ENCODE data around the gene EIPR1.
A peak's percentile ranks its signal among the peaks of the same experiment; 100 is the strongest.

EIPR1 gene

DNA sequence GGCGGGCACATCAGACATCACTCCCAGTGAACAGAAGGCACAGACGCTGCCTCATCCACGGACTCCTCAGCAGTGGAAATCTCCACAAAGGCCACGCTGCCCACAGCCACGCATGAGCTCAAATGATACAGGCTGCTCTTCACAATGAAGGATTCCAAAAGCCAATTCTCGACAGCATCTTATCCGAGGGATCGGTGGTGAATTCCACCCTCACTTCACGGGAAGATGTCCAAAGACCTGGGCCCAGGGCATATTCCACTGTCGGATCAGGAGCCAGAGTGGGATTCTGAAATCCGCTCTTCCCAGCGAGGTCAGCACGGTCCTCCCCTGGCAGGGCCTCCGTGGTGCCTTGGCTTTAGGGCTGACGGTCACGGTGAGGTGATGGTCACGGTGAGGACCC, 55.8 kb downstream of the EIPR1 start:
- no peak for DNase-seq

DNA sequence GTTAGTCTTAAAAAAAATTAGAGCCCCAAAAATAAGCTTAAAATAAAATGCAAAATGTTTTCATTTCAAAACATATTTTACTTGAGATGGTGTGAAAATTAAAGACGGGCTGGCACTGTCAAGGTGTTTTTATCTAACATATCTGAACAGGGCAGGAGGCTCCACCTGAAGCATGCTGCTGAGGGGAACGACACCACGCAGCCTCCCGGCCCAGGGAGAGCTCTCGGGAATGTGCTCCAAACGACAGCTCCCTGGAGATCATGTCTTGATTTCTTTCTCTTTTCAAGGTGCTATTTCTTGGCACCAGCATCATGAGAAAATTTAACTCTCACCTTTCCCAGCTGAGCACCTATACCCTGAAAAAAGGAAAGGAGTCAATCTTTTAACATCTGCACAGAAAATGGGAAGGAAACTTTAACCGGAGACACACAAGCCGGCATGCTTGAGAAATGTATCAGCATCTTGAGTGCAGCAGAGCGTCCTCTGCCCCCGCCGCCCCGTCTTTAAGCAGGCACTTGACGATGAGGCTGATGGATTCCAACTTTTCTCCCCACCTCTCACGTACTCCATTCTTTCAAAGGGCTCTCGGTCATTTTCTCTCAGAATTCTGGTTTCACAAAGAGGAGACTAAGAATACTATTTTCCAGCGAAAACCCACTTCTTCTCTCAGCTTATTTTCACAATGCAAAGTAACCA, 56.6 kb downstream of the EIPR1 start:
- DNase-seq = no peak

DNA sequence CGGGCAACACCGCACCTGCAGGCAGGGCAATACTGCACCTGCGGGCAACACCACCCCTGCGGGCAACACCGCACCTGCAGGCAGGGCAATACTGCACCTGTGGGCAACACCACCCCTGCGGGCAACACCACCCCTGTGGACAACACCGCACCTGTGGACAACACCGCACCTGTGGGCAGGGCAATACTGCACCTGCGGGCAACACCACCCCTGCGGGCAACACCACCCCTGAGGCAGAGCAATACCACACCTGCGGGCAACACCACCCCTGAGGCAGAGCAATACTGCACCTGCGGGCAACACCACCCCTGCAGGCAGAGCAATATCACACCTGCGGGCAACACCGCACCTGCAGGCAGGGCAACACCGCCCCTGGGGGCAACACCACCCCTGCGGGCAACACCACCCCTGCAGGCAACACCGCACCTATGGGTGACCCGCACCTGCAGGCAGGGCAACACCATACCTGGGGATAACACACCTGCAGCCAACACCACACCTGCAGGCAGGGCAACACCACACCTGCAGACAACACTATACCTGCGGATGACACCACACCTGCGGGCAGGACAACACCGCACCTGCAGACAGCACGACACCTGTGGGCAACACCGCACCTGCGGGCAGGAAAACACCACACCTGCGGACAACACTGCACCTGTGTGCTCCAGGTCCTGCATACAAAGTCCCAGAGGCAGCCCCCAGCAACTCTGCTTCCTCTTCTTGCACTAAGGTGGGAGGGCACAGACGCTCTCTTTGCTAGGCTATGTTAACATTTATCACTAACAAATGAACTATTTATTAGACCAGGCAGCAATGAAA, 57.7 kb downstream of the EIPR1 start:
- no peak for DNase-seq

DNA sequence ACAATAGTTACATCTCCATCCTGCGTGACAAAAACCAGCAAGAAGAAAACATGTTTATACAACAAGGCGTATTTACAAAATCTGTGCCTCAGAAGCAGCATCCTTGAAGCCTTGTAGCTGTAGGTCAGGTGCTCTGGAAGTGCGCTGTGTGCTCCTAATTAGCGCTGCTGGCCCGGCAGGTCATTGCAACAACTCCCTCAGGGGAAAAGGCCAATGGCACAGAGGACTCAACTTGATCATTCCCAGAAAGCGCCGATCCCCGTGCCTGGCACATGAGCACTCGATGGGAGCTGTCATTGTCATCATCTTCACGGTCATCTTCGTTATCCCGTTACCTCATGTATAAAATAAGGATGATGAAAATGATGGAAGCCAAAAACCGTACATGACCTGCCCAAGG, 58.5 kb downstream of the EIPR1 start:
- no peak for DNase-seq

DNA sequence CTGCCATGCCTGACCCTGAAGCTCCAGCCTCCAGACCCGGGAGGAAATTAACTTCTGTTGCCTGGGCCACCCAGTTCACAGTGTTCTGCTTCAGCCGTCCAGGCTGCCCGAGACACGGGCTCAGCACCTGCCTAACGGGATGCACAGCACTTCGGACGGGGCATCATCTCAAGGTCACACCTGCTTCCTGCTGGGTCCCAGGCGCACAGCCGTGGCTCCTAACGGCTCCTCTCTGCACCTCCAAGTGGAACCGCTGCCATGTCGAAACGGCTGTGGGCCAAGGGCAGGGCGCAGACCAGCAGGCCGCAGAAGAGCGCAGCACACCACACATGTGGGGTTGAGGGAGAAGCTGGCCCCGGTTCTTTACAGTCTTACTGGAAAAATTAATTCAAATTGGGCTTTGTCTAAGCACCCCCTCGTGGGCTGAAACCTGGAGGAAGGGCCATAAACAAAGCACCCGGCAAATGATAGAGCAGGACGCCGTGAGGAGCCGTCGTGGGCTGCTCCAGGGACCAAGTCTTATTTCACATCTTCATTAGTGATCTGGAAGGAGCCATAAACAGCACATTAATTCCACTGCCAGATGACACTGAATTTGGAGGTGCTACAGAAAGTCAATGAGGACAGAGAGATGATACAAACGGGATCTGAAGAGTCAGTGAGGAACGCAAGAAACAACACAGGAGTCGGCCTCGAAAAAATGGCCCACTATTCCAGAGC, 59.6 kb downstream of the EIPR1 start:
- no peak for DNase-seq

DNA sequence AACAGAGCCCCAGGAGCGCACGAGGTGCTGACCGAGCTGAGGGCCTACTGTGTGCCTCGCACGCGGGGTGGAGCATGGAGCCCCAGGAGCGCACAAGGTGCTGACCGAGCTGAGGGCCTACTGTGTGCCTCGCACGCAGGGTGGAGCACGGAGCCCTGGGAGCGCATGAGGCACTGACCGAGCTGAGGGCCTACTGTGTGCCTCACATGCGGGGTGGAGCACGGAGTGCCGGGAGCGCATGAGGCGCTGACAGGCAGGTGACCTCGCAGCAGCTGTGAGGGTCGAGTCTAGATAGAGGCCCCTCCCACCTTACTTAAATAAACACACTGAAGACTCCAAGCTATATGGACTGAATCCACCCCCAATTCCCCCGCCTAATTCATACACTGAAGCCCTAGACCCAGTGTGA, 60.3 kb downstream of the EIPR1 start:
- no peak for DNase-seq

DNA sequence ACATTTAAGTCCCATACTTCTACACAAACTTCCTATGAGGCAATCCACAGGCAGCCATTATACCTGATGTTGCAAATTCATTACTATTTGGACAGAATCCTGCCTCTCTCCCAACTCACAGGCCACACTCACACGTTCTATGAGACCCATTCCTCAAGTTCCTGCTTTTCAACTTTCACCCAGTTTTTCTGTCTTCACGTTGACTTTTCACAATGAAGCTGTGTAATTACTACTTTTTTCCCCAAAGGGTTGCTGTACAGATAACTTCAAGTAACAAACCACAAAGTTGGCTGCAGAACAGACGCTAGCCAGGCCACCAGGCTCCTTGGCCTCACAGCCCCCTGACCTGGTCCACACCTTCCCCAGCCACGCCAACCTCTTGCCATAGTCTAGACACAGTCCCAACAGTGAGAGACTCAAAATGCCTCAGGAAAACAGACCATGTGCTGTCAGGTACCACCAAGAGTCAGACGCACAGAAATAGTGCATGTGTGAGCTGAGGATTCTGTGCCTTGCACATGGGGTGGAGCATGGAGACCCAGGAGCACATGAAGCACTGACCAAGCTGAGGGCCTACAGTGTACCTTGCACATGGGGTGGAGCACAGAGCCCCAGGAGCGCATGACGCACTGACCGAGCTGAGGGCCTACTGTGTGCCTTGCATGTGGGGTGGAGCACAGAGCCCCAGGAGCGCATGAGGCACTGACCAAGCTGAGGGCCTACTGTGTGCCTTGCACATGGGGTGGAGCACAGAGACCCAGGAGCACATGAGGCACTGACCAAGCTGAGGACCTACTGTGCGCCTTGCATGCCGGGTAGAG, 61.0 kb downstream of the EIPR1 start:
- DNase-seq = no peak

DNA sequence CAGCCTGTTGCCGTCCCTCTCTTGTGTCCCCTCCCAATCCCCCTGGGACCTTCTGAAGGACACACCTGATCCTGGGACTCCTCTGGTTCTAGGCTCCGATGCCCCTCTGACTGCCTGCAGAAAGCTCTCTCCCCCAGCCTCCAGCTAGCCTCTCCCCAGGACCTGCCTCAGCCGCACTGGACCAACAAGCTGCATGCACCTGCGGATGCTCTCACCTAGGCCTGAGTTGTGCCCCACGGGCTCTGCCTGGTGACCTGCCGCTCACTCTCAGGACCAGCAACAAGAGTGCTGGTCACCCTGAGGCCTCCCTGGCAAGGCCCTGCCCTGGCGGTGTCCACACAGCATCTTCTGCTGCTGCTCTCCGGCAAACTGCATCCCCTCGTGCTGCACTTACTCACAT, 63.0 kb downstream of the EIPR1 start:
- DNase-seq = no peak

DNA sequence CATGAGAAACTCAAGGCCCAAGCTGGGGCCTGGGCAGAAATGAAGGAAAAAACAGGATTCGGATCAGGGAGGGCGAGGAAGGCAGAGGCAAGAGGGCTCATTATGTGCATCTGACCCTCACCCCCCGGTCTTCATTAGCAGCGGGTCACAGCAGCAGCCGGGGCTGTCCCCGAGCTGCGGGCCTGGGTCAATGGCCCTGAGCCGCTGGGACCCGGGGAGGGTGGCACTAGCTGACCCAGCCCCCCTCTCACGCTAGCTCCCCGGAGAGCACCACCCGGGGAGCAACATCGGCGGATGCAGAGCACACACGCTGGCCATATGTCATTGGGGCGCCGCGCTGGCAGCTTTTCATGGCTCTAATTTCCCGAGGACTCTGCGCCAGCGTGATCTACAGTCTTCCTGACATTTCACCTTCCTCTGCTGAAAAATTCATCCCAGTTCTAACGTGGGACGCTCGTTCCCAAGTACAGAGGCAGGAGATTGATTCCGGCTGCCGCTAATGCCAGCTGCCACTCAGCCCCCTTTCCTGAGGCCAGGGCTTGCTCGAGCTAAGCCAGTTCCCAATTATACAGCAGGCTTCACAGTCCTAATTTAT, 63.7 kb downstream of the EIPR1 start:
- DNase-seq = no peak

DNA sequence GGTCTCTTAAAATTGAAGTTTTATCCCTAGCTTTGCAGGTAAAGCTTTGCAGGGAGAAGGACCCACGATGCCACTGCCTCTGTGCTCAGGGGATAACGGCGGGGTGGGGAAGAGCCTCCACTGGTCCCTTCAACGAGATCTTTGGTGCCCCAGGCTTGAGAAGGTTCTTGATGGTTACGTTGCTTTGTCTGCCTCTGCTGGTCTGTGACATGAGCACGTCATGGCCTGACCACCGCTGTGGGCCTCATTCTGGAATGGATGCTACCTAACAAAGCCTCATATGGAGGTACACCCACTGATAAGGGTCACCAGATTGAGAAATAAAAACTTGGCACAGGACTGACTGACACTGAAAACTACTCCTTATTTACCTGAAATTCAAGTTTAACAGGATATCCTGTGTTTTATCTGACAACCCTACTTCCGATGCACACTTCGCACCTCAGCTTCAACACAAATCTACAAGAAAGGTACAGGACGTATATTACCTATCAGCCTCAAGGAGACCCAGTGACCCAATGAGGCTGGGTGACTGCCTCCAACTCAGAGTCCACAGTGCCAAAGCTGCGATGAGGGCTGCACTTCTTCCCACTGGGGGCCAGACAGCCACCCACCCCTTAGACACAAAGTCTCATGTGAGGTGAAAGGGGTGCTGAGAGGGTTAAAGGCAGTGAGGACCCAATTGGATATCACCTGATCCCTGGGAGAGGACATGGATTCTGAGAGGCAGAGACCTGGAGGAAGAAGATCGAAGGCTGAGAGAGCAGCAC, 64.9 kb downstream of the EIPR1 start:
- no peak for DNase-seq

DNA sequence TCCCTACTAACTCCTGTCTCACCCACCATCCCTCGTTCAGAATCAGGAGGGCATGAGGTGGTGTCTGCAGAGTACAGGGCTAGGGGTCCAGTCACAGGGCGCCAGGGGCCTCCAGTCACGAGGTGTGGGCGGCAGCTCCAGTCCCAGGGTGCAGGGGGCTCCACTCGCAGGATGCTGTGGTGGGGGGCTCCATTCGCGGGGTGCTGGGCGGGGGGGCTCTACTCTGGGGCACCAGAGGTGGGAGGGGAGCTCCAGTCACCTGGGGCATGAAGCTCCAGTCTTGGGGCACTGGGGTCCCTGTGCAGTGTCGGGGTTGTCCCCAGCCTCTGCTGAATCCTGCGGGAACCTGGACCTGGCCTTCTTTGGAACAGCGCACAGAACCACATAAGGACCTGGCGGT, 66.0 kb downstream of the EIPR1 start:
- no peak for DNase-seq

DNA sequence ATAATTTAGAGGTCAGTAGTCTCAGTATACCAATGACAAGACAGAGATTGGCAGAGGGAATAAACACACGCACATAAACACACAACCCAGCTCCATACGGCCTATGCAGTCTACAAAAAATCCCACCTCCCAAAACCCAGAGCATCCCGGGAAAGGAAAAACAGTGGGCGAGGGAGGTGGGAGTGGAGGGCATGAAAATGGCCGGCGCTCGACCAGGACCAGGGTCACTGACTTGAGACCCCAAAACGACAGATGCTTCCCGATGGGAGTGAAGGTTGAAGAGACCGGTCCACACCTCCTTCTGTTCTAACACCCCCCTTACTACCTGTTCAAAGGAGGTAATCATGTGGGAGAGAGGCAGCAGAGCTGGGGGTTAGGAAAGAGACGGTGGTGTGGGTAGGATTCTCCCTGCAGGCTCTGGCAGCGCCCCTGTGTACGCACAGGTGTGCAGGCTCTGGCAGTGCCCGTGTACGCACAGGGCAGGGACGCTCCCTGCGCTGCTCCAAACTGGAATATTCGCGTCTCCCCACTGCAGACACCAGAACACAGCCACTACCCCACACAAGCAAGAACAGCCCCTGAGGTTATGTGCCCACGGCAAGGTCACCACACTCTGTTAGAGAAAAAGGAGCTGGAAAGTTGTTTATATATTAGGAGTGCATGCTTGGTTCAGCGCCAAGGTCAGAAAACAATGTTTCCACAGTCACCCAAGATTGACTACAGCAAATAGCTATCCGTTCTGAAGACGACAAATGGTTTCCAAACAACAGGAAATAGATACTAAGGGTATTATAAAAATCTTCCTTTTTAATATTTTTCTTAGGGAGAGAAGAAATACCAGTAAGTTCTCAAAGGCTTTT, 67.9 kb downstream of the EIPR1 start:
- no peak for DNase-seq

DNA sequence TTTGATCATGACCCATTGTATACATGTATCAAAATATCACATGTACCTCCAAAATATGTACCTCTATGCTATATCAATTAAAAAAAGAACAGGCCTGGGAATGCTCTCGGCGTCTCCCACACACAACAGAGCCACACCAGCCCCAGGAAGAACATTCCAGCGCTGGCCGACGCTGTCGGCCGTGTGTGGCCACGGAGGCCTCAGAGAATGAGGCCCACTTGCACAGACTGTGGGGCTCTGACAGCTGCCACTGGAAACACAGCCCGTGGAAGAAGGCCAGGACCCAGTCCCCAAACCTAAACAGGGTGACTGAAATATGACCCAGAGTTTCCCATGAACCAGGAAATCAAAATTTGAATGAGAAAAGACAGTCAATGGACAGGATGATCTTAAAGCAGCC, 69.7 kb downstream of the EIPR1 start:
- DNase-seq = no peak

DNA sequence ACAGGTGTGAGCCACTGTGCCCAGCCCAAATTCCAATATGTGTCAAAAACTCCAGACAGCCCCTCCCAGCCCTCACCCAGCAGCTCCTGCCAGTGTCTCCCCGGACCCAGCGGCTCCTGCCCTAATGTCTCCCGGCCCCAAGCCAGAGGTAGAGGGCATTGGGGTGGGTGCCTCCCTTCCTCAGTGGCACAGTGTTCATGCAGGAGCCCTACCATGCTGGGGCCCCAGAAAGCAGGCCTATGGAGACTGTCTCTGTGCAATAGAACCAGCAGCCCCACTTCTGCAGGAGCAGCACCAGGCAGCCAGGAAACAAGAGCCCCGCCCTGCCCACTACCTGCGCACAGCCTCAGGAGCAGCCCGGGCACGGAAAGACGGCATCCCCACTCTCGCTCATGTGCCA, 70.4 kb downstream of the EIPR1 start:
- DNase-seq = no peak

DNA sequence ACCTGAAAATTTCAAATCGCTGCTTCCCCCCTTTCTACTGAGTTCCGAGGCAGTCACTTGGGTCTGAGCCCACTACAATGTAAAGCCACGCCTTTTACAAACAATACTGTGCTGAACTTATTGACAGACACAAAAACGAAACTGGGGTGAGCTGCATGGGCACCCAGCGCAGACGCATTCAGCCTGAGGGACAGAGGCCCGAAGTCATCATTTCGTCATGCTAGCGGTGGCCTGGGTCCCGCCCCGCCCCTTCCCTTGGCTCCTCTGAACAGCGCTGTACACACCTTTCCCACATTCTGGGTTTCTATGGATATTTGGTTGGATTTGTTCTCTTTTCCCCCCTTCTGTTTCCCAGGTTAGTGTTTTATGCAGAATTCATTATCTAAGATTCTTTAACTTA, 71.7 kb downstream of the EIPR1 start:
- DNase-seq = no peak

DNA sequence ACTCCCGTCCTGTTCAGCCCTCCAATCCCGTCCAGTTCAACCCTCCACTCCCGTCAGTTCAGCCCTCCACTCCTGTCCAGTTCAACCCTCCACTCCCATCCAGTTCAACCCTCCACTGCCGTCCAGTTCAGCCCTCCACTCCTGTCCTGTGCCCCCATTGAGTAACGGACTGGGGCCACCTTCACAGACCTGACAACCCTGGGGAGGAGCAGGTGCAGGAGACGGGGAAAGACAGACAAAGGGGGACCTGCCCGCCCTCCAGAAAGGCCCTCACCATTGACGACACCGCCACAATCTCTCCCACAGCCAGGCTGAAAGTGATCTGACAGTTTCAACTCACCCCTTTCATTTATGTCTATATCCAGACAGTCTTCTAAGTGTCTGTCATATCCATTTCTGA, 72.2 kb downstream of the EIPR1 start:
- DNase-seq = no peak

DNA sequence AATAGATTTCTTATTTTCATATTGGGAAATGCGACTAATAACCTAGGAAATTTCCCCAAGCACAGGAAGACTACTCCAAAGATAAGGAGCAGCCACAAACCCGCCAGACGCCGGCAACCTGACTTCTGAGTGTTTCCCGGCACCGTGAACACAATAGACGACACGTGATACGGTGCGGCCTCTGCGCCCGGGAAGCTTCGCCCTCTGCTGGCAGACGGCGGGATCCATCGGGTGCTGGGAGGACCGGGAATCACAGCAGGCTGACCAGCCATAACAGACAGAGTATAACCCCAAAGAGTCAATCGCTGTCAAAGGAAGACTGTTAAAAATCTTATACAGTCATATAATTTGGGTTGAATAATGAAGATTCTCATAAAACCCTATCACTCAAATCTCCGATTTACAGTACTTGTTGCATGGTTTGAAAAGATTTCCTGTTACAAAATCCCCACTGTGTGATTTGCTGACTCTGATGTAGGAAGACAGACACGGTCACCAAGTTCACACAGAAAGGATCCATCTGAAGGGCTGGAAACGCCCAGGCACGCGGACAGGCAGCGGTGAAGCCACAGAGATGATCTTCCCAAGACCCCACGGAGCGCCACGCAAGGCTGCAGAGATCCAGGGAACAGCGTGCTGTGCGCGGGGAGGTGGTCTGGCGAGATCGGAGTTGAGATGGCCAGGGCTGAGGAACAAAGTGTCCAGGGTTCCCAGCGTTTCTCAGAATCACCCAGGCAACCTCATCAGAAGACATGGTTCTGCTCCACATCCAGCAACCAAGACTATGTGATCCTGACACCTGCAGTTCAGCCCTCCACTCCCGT, 73.8 kb downstream of the EIPR1 start:
- peak; percentile 95 for DNase-seq

DNA sequence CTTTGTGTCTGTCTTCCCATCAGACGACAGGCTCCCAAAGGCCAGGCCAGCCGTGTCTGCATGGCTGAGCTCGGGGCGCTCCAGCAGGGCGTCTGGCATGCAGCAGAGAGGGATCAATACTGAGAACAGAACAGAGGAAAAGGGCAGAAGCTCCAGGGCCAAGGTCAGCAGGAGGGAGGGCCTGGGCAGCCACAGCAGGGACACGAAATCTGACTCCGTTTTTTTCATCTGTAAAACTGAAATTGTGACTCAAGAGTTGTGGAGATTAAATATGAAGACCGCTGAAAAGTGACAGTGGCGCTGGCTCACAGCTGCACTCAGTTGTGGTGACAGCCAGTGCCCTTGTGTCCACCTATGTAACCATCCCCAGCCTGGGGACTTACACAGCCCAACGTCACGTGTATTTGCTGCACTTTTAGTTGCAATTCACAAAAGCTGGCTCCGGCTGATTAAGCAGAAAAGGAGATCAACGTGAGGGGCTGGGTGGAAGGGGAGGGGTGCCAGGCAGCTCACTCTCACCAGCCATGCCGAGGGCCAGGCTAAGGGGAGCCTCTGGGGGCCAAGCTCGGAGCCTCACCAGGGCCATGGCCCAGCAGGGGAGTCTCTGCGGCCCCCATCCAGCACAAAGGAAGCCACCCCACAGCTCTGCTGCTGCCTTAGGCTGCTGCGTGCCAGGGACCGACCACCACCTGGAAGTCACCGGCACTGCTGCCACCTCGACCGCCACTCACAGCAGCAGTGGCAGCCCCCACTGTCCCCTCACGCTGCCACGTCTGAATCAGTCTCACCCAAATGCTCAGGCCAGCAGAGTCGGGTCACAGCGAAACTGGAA, 74.7 kb downstream of the EIPR1 start:
- DNase-seq = peak; percentile 67

DNA sequence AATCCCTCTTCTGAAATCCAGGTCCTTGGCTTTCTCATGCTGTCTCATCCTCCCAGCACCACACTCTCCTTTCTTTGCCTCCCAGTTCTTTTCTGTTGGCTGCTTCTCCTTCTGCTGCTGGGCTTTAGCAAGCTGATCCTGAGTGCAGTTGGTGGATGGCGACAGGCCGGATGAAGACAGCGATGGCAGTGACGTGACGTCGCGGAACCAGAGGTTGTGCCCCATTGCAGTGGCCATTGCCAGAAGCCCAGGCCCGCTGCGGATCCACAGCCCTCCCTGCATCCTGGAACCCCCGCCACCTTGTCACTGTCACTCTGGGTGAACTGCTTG, 75.2 kb downstream of the EIPR1 start:
- DNase-seq = no peak

All from islet precursor cell (in vitro differentiated cells).